HCT116 (cell line): ENCODE data around the gene KIF26B. TPM values are rescaled to one million over a fixed set of nuclear protein-coding genes. Genes with fewer than 3 reads are reported as not detected.
"Not testable (repeated sequence)": the region's sequence is repeated elsewhere in the genome, so short reads cannot be mapped to it uniquely, and the experiment has no call there.

ENCODE experiments used
- ATAC-seq: fragments of 200-7000 bp; cut with Tn5 transposase; 2 replicates; pipeline ENCODE4 v1.9.1; 2020; ENCODE audit warnings: mild to moderate bottlenecking, moderate library complexity
- BruUV-seq: library from RNA; stranded (reverse); fragments of 400-500 nt; replicated peaks from 2 replicates; lab custom pipeline; 2021; lab: Mats Ljungman, UMichigan
- CTCF ChIA-PET: fragments of 300-600 bp; sonication (Branson Sonifier 250); formaldehyde crosslinking; loops from one replicate; lab custom pipeline; 2021; ENCODE audit warnings: antibody characterized with exemption; lab: Charles Lee
- POLR2A ChIA-PET: fragments of 300-600, 350-600 bp; sonication (Branson Sonifier 250); formaldehyde crosslinking; loops from one replicate; lab custom pipeline; 2021; ENCODE audit warnings: antibody characterized with exemption; lab: Charles Lee
- RAD21 ChIA-PET, 2 experiments: fragments of 300-600 bp; sonication (Branson Sonifier 250); formaldehyde crosslinking; loops; one replicate each; lab custom pipeline; 2023; ENCODE audit warnings: low total read pairs in 2 of 2; ENCODE audit not compliant: uncharacterized antibody in 2 of 2, unreplicated experiment in 2 of 2, low non-redundant PET in 1 of 2; lab: Charles Lee
- DNase-seq: peaks from one replicate; pipeline ENCODE4 v3.0.0-alpha.2; 2010; ENCODE audit warnings: low read depth, low spot score
- H2AFZ ChIP-seq: fragments of 200-600 bp; shearing (Covaris generic), sonication (generic); 2 replicates; pipeline ENCODE4 v1.6.1; 2017; ENCODE audit warnings: low read depth, mixed run types, mixed read lengths, antibody characterized with exemption, low read length; ENCODE audit not compliant: poor library complexity, severe bottlenecking
- H3K27ac ChIP-seq: 2 replicates; pipeline ENCODE4 v1.5.1; 2012; ENCODE audit warnings: low read depth, low read length
- H3K27me3 ChIP-seq: fragments of 200-600 bp; sonication (generic); 2 replicates; pipeline ENCODE4 v1.6.1; 2016; ENCODE audit warnings: mixed run types, low read length, mixed read lengths; ENCODE audit not compliant: insufficient read depth
- H3K36me3 ChIP-seq, 2 experiments: fragments of 200-500 bp in 1 of 2; fragments of 200-600 bp in 1 of 2; sonication (Bioruptor generic) in 1 of 2; sonication (generic) in 1 of 2; 2 replicates each; pipeline versions ENCODE4 v1.5.1 to v1.6.1; 2014 to 2016; ENCODE audit warnings: low read length in 2 of 2, inconsistent platforms in 1 of 2, mixed read lengths in 1 of 2, mixed run types in 1 of 2; ENCODE audit not compliant: insufficient read depth in 2 of 2, control insufficient read depth in 1 of 2
- H3K4me1 ChIP-seq, 2 experiments: fragments of 200-600 bp in 1 of 2; sonication (generic) in 1 of 2; 2 replicates each; pipeline versions ENCODE4 v1.5.1 to v1.6.1; 2012 to 2017; ENCODE audit warnings: low read length in 2 of 2, inconsistent platforms in 1 of 2, mild to moderate bottlenecking in 1 of 2, mixed read lengths in 1 of 2, mixed run types in 1 of 2, moderate library complexity in 1 of 2; ENCODE audit not compliant: insufficient read depth in 2 of 2, control insufficient read depth in 1 of 2
- H3K4me2 ChIP-seq: fragments of 200-600 bp; sonication (generic); 2 replicates; pipeline ENCODE4 v1.6.1; 2017; ENCODE audit warnings: mixed run types, low read length, mixed read lengths
- H3K4me3 ChIP-seq, 2 experiments: fragments of 200-600 bp in 1 of 2; sonication (generic) in 1 of 2; replicated peaks in 1 of 2; 2 replicates each; pipeline ENCODE4 v1.5.1; 2011 to 2016; ENCODE audit warnings: low read length in 2 of 2, control low read depth in 1 of 2, low read depth in 1 of 2, mild to moderate bottlenecking in 1 of 2, mixed read lengths in 1 of 2, mixed run types in 1 of 2
- H3K79me2 ChIP-seq: fragments of 200-600 bp; sonication (generic); 2 replicates; pipeline ENCODE4 v1.6.1; 2017; ENCODE audit warnings: mild to moderate bottlenecking, mixed run types, low read length, moderate library complexity, mixed read lengths; ENCODE audit not compliant: insufficient read depth
- H3K9ac ChIP-seq: fragments of 200-600 bp; sonication (generic); 2 replicates; pipeline ENCODE4 v1.6.1; 2016; ENCODE audit warnings: low read length, mixed read lengths
- H3K9me2 ChIP-seq: fragments of 200-600 bp; sonication (generic), shearing (Covaris generic); 2 replicates; pipeline ENCODE4 v1.6.1; 2017; ENCODE audit warnings: mixed run types, mild to moderate bottlenecking, moderate library complexity; ENCODE audit not compliant: insufficient read depth
- H3K9me3 ChIP-seq, 2 experiments: fragments of 200-500 bp in 1 of 2; fragments of 200-600 bp in 1 of 2; sonication (Bioruptor generic) in 1 of 2; sonication (generic) in 1 of 2; 2 replicates each; pipeline ENCODE4 v1.6.1; 2014 to 2017; ENCODE audit warnings: low read length in 2 of 2, mixed read lengths in 2 of 2, inconsistent platforms in 1 of 2, low read depth in 1 of 2, mild to moderate bottlenecking in 1 of 2, mixed run types in 1 of 2, moderate library complexity in 1 of 2; ENCODE audit not compliant: control insufficient read depth in 1 of 2, insufficient read depth in 1 of 2
- H4K20me1 ChIP-seq: fragments of 200-600 bp; sonication (generic), shearing (Covaris generic); 2 replicates; pipeline ENCODE4 v1.6.1; 2017; ENCODE audit warnings: mixed run types, mild to moderate bottlenecking, moderate library complexity; ENCODE audit not compliant: insufficient read depth
- EGR1 ChIP-seq: IDR thresholded peaks from 2 replicates; pipeline ENCODE4 v1.6.1; 2012; ENCODE audit warnings: low read depth
- EZH2 ChIP-seq: fragments of 200-600 bp; sonication (generic); IDR thresholded peaks from 2 replicates; pipeline ENCODE4 v1.6.1; 2017; ENCODE audit warnings: antibody characterized with exemption, mixed run types
- SP1 ChIP-seq: IDR thresholded peaks from 2 replicates; pipeline ENCODE4 v1.6.1; 2012; ENCODE audit warnings: low read depth
- YY1 ChIP-seq: IDR thresholded peaks from 2 replicates; pipeline ENCODE4 v1.6.1; 2011; ENCODE audit warnings: low read length, low read depth, moderate library complexity, mild to moderate bottlenecking; ENCODE audit not compliant: insufficient replicate concordance; ENCODE audit errors: extremely low read depth
- ZNF274 ChIP-seq: fragments of 200-500 bp; sonication (Bioruptor generic); IDR thresholded peaks from 2 replicates; pipeline ENCODE4 v1.6.1; 2014; ENCODE audit warnings: mild to moderate bottlenecking, low read depth, low read length, inconsistent platforms
- intact Hi-C: fragments of 100-400 bp; cut with micrococcal nuclease; formaldehyde crosslinking; loops from 2 replicates; pipeline ENCODE4 v1.10.0; 2022
- total RNA-seq: library from RNA; stranded (reverse); gene quantifications from one replicate; pipeline ENCODE4 v1.2.1, GENCODE V29; 2021; ENCODE audit not compliant: unreplicated experiment

Gene KIF26B
- total RNA-seq, 1 experiment from 2014 or later, result 0.49 TPM

DNA sequence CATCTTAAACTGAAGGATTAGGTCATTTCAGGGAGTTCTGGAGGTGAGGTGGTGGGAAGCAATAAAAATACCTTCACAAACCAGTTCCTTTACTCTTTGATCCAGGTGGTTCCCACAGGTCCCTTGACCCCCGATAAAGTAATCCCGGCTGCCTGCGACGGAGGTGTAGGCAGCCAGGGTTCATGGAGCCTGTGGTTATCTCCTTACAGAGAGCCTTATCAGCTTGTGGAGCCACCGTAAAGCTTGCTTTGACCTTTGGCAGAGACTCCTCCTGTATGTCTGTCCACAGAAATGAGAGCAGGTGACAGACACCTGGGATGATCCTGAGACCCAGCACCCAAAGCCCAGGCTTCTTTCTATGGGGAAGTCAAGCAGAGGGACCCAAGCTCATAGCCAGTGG, 243.4 kb downstream of the KIF26B start:
- DNase-seq (no peak), ATAC-seq (no peak)
- CTCF ChIA-PET, result no interaction called here
- no peak overlapping the region for H3K9ac ChIP-seq
- intact Hi-C loops, result no loop called here
- no peak overlapping the region for H2AFZ ChIP-seq
- H3K27ac ChIP-seq, result no peak overlapping the region
- H3K9me2 ChIP-seq, result no peaks in the 10 kb centered on the region
- H3K4me3 ChIP-seq, result no peak overlapping the region
- no peaks in the 10 kb centered on the region for H4K20me1 ChIP-seq
- no peaks in the 10 kb centered on the region for H3K36me3 ChIP-seq
- TF ChIP-seq YY1, result no peak
- POLR2A ChIA-PET, result no interaction called here
- RAD21 ChIA-PET, result no interaction called here
- H3K9me3 ChIP-seq, result no peaks in the 10 kb centered on the region
- H3K4me1 ChIP-seq, result no peaks in the 10 kb centered on the region
- no peaks in the 10 kb centered on the region for H3K79me2 ChIP-seq
- H3K27me3 ChIP-seq, result peaks cover 19% of the 10 kb centered on the region
- no peak overlapping the region for H3K4me2 ChIP-seq
- BruUV-seq, result no TSS peak

- Histone ChIP-seq H2AFZ (no peak overlapping the region), H3K9me3 (no peaks in the 10 kb centered on the region), H3K9ac (no peak overlapping the region), H3K27ac (no peak overlapping the region), H3K27me3 (peaks cover 29% of the 10 kb centered on the region), H3K4me3 (no peak overlapping the region), H3K4me2 (no peak overlapping the region), H3K9me2 (no peaks in the 10 kb centered on the region), H3K36me3 (no peaks in the 10 kb centered on the region), H3K4me1 (no peaks in the 10 kb centered on the region), H3K79me2 (no peaks in the 10 kb centered on the region), H4K20me1 (no peaks in the 10 kb centered on the region)
- intact Hi-C loops, result no loop called here
- DNase-seq (no peak), ATAC-seq (no peak)
- no TSS peak for BruUV-seq
- TF ChIP-seq EGR1 (no peak), ZNF274 (no peak), EZH2 (no peak), SP1 (no peak)
- ChIA-PET POLR2A (no interaction called here), CTCF (no interaction called here), RAD21 (no interaction called here)
These were observed 247.2 kb downstream of the KIF26B start for GRCh38 chr1:245401881-245402587.

- RAD21 ChIA-PET, POLR2A ChIA-PET, H3K9ac ChIP-seq, H2AFZ ChIP-seq, H3K4me2 ChIP-seq, H3K79me2 ChIP-seq, H3K27ac ChIP-seq, H3K4me3 ChIP-seq, BruUV-seq, H3K36me3 ChIP-seq, H4K20me1 ChIP-seq, H3K4me1 ChIP-seq, H3K9me3 ChIP-seq, ATAC-seq, intact Hi-C loops, CTCF ChIA-PET, DNase-seq, H3K9me2 ChIP-seq: not testable (repeated sequence)
- peaks cover 29% of the 10 kb centered on the region for H3K27me3 ChIP-seq
These were observed 248.2 kb downstream of the KIF26B start for GRCh38 chr1:245402998-245403397.
